Right renal pelvis (tissue), 4 donors: ENCODE data around the gene SLC12A3. TPM values are rescaled to one million over a fixed set of nuclear protein-coding genes. Genes with fewer than 3 reads are reported as not detected.
"Not testable (repeated sequence)": the region's sequence is repeated elsewhere in the genome, so short reads cannot be mapped to it uniquely, and the experiment has no call there.

Experiments
- DNase-seq, 4 donors: peaks; one replicate each; pipeline ENCODE4 v3.0.0-alpha.2; 2013; ENCODE audit warnings: low read depth in 4 of 4, low spot score in 3 of 4, missing footprints in 1 of 4
- polyA plus RNA-seq, 4 donors: library from polyadenylated mRNA; unstranded; fragments of 120-200 nt; gene quantifications; one replicate each; pipeline ENCODE4 v1.2.1, GENCODE V29; 2013; ENCODE audit not compliant: insufficient read length in 4 of 4

SLC12A3 gene
- polyA plus RNA-seq, 4 donors = 36.4 to 58.0 (median 44.9) TPM

- no peak for DNase-seq
Measured at GRCh38 chr16:56914896-56915295, 49.9 kb downstream of the SLC12A3 start.

- peak in 3 of 4 donors; percentile 49 to 74 (median 73) for DNase-seq
Measured at GRCh38 chr16:56915336-56916119, 50.5 kb downstream of the SLC12A3 start.

GRCh38 chr16:56916571-56917403 is 51.8 kb downstream of the SLC12A3 start:
- DNase-seq = no peak

GRCh38 chr16:56918467-56919012 is 53.5 kb downstream of the SLC12A3 start:
- no peak for DNase-seq

- DNase-seq = no peak
Measured at GRCh38 chr16:56919099-56919800, 54.2 kb downstream of the SLC12A3 start.

- no peak for DNase-seq
Measured at GRCh38 chr16:56921571-56921970, 56.6 kb downstream of the SLC12A3 start.

- no peak for DNase-seq
Measured at GRCh38 chr16:56923481-56924091, 58.6 kb downstream of the SLC12A3 start.

GRCh38 chr16:56927471-56927870 is 62.5 kb downstream of the SLC12A3 start:
- no peak for DNase-seq

- no peak for DNase-seq
Measured at GRCh38 chr16:56929639-56930038, 64.6 kb downstream of the SLC12A3 start.

- no peak for DNase-seq
Measured at GRCh38 chr16:56930486-56931270, 65.7 kb downstream of the SLC12A3 start.

- no peak for DNase-seq
Measured at GRCh38 chr16:56931271-56931891, 66.4 kb downstream of the SLC12A3 start.

GRCh38 chr16:56931892-56932720 is 67.1 kb downstream of the SLC12A3 start, which contains the start of gene HERPUD1:
HERPUD1 (plus strand) TSS chr16:56932142; CDS start chr16:56932245, 103 bp downstream.
- DNase-seq = peak; percentile 91 to 95 (median 94)

- peak in 1 of 4 donors; percentile 56 for DNase-seq
Measured at GRCh38 chr16:56932721-56933619, 68.0 kb downstream of the SLC12A3 start.

- DNase-seq = no peak
Measured at GRCh38 chr16:56933828-56934598, 69.0 kb downstream of the SLC12A3 start.

- not testable (repeated sequence) for DNase-seq
Measured at GRCh38 chr16:56934599-56935145, 69.7 kb downstream of the SLC12A3 start.

GRCh38 chr16:56935201-56935600 is 70.2 kb downstream of the SLC12A3 start:
- no peak for DNase-seq
